CD1c-positive myeloid dendritic cell (primary cell): ENCODE results near the gene PRSS21.
A peak's percentile ranks its signal among the peaks of the same experiment; 100 is the strongest.

ENCODE experiments used
- DNase-seq: peaks from one replicate; pipeline ENCODE4 v3.0.0-alpha.2; 2016; ENCODE audit errors: extremely low spot score

PRSS21 gene

GRCh38 chr16:2825906-2826305 is 8.9 kb downstream of the PRSS21 start:
- no peak for DNase-seq

DNA sequence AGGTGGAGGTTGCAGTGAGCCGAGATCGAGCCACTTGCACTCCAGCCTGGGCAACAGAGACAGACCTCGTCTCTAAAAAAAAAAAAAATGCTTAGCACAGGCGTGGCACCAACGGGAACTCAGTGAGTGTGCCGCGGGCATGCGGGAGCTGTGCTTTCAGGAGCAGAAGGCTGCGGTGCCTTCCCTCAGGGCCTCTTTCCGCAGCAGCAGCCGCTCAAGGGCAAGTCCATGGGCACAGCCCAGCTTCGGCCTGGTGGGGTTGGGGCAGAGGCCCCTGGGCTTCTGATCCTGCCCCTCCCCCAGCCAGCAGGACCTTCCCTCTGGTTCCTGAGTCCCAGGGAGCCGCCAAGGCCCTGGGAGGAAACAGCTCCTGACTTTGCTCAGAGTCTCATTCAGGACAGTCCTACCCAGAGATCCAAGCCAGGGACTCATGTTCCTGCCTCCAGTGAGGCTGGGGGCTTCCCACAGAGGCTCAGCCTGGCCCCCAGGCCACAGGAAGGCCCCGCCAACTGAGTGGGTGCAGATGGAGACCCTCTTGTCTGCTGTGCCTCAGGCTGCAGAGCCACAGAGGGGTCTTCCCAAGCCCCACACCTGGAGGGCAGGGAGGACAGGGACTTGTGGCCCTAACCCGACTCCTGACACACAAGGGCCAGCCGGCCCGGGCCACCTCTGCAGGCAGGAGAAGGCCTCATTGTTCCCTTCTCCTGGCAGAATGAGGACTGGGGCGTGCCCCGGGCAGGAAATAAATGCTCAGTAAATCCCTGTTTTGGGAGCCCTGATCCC is 9.7 kb downstream of the PRSS21 start:
- no peak for DNase-seq

DNA sequence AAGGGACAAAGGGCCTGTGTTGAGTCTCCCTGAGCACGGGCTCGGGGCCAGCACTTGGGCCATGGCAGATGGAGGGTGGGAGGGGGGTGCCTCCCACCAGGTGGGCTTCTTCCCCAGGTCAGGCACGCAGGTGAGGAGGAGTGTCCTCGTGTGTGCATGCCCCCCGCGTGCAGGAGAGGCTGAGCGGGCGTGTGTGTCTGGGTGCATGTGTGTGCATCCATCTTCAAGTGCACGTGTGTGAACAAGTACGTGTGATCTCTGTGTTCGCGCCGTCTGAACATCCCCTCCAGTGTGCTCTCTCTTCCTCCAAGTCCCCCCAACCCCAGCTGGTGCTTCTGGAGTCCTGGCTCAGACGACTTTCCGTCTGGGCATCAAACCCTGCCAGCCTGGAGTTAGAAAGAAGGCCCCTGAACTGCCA is 10.3 kb downstream of the PRSS21 start:
- no peak for DNase-seq

- DNase-seq, result no peak
Measured at GRCh38 chr16:2827831-2828520, 10.9 kb downstream of the PRSS21 start.

GRCh38 chr16:2828521-2828840 is 11.4 kb downstream of the PRSS21 start:
- DNase-seq, result no peak

GRCh38 chr16:2828876-2829430 is 11.9 kb downstream of the PRSS21 start:
- DNase-seq, result no peak

DNA sequence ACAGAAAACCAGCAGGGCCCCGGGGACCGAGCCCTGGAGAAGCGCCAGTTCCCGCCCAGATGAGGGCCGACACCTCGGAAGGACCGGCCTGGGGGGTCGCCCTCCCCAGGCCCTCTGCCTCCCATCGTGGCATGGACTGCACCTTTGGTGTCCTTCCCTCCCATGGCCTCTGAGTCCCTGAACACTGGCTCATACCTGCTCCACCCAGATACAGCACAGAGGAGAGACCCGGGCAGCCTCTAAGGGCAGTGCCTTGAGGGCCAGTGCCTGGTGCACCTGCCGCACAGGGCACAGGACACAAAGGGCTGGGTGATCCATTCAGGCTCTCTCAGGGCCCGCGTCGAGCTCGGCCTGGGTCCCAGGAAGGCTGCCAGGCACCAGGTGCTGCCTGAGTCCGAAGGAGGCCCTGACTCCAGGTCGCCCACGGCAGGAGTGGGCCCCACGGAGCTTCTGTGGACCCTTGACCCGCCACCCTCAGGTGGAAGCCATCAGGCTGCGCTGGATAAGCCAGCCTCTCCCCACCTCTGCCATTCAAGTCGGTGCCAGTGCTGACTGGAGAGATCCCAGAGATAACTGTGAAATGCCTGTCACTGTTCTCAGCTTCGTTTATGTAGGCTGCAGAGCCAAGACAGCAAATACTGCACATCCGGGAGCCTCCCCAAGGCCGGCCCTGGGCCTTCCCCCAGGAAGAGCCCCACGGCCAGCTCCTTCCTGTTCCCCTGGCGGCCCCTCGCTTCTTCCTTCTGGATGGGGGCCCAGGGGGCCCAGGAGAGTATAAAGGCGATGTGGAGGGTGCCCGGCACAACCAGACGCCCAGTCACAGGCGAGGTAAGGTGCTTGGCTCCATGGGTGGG is 12.7 kb downstream of the PRSS21 start, which contains the start of gene ZG16B:
TSS of gene ZG16B (plus strand) at position 803 of the 854 bp plus-strand sequence. CDS start 139 bp downstream, outside the sequence.
- DNase-seq, result no peak

DNA sequence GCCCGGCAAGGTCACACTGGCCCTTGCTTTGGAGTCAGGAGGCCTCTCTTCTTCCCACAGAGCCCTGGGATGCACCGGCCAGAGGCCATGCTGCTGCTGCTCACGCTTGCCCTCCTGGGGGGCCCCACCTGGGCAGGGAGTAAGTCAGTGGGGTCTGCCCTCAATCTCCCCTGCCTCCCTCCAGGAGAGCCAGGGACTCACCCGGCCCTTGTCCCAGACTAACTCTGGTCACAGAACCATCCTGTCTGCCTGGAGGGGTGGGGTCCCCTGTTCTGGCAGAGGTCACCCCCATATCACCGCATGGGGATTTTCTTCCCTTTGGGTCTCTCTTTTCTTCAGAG is 13.3 kb downstream of the PRSS21 start:
- DNase-seq, result no peak

DNA sequence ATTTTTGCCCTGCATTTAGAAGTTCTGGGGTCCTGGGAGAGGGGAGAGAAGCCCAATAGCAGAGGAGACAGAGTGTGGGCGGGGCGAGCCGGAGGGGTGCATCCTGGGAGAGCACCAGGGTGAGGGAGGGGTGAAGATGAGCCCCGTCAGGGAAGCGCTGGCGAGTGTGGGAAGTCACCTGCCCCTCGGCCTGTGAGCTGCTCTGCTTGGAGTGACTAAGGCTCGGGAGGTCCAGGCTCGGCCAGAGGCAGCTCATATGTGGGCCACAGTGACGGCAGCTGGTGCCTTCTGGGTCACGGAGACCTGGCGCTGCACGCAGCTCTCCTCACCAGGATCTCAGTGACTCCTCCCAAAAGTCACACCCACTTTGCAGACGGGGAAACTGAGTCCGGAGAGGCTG is 14.2 kb downstream of the PRSS21 start:
- DNase-seq, result no peak

GRCh38 chr16:2833776-2834175 is 16.7 kb downstream of the PRSS21 start:
- DNase-seq, result peak; percentile 47

GRCh38 chr16:2834968-2835367 is 17.9 kb downstream of the PRSS21 start:
- no peak for DNase-seq

GRCh38 chr16:2835638-2836493 is 18.8 kb downstream of the PRSS21 start:
- peak; percentile 50 for DNase-seq

- no peak for DNase-seq
Measured at GRCh38 chr16:2836646-2837508, 19.8 kb downstream of the PRSS21 start.

- DNase-seq, result peak; percentile 82
Measured at GRCh38 chr16:2838928-2839327, 21.9 kb downstream of the PRSS21 start.

GRCh38 chr16:2839650-2840450 is 22.8 kb downstream of the PRSS21 start:
- DNase-seq, result no peak

DNA sequence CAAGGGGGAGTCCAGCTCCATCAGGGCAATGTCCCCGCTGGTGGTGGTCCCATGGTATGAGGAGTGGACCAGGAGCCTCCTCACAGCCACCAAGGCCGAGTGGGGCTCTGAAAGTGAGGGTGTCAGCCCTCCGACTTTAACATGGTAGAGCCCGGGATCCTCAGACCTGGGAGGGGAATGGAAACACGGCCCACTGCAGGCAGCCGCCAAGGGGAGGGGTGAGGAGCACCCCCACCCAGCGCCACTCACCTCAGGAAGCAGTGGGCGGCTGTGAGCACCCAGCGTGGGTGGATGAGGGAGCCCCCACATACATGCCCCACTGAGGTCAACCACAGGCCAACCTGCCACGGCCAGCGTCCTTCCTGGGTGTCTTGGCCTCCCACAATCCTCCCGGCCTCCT is 23.9 kb downstream of the PRSS21 start:
- DNase-seq, result peak; percentile 5

DNA sequence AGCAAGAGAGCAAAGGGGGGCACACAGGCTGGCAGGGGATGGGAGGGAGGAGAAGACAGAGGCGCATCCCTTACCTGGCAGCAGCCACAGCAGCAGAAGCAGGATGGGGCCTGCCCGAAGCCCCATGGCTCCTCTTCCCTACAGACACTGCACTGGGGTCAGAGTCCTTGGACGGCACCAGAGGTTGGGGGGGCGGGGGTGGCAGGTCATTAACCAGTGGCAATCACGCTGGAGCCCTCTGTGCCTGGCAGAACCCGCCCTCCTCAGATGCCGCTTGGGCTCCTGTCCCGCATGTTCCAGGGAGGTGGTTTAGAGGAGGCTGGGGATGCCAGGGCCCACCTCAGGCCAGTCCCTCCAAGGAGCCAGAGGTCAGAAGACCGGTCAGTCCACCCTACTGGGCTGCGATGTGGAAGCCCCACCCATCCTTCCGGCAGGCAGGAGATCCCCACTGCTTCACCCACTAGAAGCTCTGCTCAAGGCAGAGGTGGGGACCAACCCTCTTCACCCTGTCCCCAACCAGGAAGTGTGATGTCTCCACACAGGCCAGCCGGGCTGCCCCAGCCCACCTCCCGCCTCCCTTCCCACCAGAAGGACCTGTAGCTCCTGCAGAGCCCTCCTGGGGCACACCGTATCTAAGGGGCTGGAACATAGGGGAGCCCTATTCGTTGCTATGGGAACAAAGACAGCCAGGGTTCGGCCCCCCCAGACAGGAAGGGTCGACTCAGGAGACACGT is 24.7 kb downstream of the PRSS21 start:
- no peak for DNase-seq

DNA sequence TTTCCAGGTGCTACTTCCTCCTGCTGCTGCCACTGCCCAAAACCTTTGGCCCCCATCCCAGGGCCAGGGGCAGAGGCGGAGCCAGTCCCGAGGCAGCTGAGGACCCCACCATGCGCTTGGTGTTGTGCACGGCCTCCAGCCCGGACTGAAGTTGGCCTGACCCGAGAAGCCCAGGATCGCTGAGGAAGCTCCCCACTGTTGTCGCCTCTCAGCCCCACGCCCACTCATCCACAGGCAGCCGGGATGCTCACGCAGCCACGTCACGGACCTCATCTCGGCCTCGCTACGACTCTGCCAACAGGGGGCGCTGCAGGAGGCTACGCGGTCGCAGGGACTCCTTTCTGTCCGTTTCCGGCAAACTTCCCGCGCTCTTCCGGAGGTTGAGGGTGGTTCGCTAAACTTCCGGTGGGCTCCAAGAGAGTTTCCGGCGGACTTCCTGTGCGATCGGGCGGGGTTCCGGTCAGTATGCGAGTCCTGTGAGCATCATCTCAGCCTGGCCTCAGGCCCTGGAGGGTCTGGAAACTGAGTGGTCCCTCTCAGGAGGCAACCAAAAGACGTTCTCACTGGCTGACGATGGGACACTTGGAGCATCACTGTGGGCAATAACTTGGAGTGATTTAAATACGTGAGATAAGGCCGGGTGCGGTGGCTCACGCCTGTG is 25.4 kb downstream of the PRSS21 start:
- peak; percentile 85 for DNase-seq
